ENCODE results near the gene NBAS.

DNA sequence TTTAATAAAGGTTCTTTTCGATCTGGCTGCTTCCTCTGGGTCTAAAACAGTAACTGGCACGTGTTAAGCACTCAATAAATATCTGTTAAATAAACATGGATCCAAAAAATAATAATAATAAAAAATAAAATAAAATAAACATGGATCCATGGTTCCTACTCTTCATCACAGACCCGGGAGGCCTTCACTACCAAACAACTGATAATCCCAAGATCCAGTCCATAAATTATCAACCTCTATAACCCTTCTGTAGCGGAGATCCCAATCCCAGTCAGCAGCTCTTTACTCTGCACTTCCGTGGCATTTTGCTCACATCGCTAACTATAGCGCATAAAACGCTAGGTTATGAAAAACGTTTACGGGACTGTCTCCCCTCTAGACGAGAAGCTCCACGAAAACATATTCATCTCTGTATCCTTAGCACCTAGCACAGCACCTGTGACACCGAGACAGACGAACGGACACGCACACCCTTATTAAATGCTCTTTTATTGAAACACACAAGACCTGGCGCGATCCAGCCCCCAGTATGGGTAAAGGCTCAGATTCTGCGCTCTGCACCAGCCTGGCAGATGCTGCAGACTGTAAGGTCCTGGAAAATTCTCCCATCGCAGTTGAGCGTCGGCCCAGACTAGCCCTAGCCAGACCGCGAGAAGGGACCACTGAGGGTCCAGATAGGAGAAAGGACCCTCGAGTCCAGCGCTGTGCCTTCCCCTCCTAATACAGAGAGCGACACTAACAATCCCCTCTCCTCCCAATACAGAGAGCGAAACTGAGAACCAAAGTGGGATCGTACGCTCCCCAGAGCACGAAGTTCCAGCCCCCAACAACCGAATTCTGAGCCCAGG, 770 bp downstream of the NBAS start:
- no peak for TF ChIP-seq TAF1 (IDR thresholded peaks at IDR 0.05; ENCODE audit: borderline replicate concordance, low read depth, low read length)
- TF ChIP-seq POLR2A (IDR thresholded peaks at IDR 0.05; ENCODE audit: low read depth, low read length), result no peak
- TF ChIP-seq POLR2AphosphoS5 (IDR thresholded peaks at IDR 0.05; ENCODE audit: low read depth, low read length), result no peak

All from GM12892 (cell line).